HG03196 (cell line): ENCODE measurements around the gene S100A9.

Experiments
- ATAC-seq: cut with Tn5 transposase; IDR thresholded peaks from one replicate; pipeline ENCODE4 v1.9.1; 2021; ENCODE audit not compliant: unreplicated experiment

S100A9 gene

DNA sequence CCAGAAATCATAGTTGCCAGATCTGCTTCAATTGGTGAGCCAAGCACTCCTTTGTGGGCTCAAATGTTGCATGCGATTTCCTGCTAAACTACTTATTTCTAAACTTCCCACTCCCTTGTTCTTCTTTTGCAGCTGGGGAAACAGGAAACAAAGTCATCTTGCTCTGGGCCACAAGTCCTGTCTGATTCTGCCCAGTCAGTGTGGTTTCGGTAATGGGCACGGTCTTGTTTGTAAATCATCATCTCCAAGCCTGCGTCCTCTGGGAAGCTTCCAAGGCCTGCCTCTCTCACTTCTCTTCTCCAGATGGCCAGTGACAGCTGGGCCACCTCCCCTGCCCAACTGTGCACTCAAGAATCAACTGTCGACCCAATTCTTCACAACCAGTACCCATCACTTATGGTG, 28.8 kb downstream of the S100A9 start:
- no peak for ATAC-seq

DNA sequence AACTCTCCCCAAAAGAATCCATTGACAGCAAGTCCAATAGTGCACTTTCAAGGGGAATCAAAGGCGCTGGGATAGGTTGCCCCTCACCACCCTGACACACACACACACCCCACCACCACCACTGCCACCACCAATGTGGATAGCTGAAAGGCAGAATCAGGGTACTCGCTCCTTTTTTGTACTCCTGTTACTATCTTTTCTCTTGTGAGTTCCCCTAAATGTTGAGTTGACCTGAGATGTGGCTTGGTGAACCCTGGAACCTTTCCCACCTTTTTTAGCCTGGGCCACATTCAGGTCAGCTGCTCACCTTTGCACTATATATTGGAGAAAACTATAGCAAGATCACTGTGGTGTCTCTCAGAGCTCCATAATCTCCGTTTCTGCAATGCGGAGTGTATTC, 29.3 kb downstream of the S100A9 start:
- ATAC-seq = no peak

DNA sequence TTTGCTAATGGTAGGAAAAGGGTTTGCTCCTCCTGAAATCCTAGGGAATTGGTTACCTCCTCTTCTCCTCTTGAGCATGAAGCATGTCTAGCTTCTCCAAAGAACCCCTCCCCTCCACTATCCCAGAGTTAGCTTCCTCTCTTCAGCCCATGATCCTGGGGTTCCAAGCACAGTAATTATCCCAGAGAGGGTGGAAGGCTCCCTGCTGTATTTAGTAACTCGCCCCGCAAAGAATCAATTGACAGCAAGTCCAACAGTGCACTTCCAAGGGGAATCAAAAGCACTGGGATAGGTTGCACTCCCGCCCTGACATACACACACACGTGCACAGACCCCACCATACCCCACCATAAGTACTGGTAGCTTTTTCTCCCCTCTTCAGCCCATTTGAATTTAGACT, 30.1 kb downstream of the S100A9 start:
- ATAC-seq = no peak

DNA sequence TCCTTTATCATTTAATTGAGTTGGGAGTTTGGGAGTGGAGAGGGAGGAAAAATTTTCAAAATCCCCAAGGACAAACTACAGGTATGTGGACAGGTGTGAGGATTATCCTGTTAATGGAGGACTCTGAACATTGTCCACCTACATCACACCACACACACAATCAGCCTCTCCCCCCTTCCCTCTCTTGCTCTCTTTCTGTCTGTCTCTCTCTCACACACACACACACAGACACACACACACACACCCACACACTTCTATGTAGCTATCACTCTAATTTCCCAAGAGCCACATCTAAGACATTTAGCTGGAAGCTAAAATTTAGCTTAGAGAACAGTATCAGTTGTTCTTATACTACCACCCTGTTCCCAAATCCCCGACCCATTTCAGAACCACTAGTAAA, 31.7 kb downstream of the S100A9 start:
- ATAC-seq = no peak

DNA sequence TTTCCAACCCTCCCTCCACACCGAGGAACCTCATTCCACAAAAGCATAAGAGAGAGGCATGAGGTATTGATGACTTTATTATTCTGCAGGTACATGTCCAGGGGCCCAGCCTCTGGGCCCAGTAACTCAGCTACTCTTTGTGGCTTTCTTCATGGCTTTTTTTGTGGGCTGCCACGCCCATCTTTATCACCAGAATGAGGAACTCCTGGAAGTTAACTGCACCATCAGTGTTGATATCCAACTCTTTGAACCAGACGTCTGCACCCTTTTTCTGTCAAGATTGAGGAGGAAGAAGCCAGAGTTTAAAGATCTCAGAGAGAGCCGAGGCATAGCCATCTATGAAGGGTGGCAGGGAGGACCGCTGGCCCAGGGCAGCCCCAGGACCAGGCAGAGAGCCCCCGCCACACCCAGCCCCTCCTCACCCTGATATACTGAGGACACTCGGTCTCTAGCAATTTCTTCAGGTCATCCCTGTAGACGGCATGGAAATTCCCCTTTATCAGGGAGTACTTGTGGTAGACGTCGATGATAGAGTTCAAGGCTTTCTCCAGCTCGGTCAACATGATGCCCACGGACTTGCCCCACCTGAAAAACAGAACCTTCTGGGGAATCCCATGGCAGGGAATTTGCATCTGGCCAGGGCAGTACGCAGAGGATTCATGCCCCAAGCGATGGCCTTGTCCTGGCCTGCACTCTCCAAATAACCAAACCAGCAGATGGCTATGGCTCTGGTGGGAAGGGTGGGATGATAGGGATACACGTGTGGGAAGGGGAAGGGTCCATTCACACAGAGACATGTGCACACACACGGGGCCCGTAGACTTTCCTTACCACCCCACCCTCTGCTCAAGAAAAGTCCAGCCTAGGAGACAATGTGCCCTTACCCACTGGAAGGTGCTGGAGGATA, 32.6 kb downstream of the S100A9 start:
- no peak for ATAC-seq

DNA sequence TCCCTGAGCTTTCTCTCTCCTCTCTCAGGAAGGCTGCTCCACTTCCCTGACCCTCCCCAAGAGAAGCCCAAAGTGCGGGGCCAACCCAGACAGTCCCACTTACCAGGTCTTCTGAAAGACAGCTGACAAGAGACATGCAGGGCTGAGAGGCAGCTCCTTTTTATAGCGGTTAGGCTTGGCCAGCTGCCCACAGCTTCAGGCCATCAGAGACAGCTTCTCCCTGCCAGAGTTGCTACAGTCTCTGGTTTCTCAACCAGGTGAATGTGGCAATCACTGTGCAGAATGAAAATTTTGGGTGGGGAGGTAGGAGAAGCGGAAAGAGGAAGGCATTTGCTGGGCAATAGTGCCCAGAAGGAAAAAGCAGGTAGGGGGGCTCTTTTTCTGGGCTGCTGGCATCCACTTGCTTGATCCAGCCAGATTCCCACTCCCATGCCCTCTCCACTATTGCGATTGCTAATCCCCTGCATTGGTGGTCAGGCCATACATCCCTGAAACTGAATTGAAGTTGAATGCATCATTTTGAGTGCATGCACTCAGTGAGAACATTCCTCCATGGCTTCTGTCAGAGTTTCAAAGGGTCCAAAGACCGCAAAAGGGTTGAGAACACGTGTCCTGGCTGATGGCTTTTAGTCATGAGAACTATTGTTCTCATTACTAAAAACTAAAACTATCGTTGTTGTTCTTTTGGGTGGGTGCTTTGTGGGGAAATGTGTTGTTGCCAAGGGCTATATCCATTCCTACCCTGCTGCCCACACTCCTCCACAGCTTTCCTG, 33.5 kb downstream of the S100A9 start, which contains the start of gene S100A8:
Gene S100A8, minus strand, starts transcription at position 136 of the 773 bp plus-strand sequence. CDS start 538 bp downstream, outside the sequence.
- no peak for ATAC-seq

DNA sequence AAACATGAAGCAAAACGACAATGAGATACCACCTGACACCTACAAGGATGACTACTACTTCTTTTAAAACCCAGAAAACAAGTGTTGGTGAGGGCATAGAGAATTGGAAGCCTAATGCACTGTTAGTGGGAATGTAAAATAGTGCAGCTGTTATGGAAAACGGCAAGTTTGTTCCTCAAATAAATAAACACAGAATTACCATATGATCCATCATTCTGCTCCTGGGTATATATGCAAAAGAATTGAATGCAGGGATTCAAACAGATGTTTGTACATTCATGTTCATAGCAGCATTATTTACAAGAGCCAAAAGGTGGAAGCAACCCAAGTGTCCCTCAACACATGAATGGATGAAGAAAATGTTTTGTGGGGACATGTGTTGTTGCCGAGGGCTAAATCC, 34.6 kb downstream of the S100A9 start:
- no peak for ATAC-seq

DNA sequence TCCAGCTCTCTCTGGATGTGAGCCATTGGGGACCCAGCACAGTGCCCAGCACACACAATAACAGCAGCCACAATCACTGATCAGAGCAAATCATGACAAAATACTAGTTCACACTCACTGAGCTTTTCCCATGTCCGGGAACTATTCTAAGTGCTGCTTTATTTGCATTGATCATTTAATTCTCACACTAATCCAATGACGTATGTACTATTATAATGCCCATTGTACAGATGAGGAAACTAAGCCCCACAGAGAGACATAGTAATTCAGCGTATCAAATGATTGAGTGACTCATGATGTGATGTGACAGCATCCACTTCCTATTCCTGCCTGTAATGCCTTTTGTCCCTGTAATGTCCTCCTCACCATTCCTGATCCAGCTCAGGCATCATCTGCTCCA, 35.2 kb downstream of the S100A9 start:
- no peak for ATAC-seq

DNA sequence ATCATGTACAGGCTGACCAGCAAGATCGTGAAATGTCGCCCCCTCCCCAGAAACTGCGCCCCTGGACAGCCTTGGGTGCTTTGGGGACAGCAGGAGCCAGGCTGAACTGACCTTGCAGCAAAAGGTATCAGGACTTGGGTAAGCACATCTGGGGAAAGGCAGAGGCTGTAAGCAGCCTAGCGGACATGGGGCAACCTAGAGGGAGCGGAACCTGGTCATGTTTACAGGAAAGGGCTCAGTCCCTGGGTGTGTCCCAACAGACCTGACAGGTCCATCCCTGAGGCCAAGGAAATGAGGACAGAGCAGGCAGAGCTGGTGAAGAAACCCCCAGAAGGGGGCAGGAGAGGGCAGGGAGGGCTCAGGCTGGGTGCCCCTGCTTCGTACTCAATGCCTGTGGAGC, 36.3 kb downstream of the S100A9 start:
- ATAC-seq = no peak

DNA sequence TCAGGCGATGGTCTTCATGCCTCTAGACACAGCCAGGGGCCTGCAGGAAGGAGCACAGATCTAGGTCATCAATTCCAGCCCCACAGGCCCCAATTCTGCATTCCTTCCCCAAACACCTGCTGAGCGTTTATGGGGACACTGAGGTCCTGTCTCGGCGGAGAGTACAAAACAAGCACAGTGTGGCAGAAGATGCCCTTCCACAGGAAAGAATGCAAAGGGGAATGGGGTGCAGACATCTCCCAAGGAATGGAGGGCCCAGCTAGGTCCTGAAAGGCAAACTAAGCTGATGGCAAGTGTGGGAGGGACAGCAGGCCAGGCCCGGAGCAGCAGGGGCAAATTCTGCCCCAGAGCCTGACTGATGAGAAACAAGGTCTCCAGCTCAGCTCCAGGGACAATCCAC, 36.7 kb downstream of the S100A9 start:
- ATAC-seq = no peak

DNA sequence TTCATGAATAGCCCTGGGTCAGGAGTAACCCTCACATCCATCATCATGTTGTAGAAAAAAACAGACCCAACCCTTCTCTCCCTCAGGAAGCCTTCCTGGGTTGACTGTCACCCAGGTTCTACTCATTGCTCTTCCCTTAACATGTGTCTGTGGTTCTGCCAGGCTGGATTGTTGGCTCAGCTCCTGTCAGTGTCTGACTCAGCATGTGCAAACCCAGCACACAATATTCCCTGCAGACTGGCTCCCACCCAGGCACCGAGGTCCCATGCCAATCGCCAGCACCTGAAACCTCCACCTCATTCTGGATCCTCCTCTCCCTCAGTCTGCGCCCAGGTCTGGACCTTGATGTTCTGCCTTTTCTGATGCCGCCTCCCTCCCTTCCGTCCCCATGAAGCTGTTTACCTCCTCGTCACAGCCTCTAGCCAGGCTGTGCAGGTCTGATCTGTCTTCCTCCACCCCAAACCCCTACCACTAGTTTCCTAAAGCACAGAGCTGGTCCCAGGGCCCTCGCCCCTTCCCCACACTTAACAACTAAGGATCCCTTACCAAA, 37.6 kb downstream of the S100A9 start:
- no peak for ATAC-seq

DNA sequence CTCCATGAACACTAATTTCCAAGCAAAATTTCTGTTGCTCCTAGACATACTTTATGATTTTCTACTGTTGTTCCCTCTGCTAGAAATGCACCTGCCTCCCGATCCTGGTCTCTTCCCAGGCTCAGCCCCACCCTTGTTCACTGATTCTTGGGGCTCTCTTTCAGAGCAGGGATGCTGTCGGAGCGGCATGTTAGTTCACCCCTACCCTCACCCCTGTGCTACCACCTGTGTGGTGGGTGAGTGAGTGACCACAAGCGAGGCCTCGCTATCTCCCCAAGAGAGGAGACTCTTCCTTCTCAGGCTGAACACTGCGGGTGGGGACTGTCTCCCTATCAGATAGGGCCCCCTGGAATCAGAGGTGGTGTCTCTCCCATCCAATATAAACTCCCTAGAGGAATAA, 38.1 kb downstream of the S100A9 start:
- ATAC-seq = no peak

DNA sequence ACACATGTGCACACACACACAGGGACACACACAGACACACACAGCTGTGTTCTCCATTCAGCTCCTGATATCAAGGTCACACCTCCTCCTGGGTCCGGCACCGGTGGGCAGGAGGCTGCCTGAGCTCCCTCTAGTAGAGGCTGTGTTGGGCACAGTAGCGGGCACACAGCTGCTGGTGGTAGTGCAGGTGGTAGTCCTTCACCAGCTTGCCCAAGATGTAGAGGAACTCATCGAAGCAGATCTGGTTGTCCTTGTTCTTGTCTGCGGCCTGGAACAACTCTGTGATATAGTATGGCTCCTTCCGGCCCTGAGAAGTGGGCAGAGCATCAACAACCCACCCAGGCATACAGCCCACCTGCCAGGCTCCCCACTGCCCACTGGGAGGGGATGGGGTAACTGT, 38.8 kb downstream of the S100A9 start:
- no peak for ATAC-seq

DNA sequence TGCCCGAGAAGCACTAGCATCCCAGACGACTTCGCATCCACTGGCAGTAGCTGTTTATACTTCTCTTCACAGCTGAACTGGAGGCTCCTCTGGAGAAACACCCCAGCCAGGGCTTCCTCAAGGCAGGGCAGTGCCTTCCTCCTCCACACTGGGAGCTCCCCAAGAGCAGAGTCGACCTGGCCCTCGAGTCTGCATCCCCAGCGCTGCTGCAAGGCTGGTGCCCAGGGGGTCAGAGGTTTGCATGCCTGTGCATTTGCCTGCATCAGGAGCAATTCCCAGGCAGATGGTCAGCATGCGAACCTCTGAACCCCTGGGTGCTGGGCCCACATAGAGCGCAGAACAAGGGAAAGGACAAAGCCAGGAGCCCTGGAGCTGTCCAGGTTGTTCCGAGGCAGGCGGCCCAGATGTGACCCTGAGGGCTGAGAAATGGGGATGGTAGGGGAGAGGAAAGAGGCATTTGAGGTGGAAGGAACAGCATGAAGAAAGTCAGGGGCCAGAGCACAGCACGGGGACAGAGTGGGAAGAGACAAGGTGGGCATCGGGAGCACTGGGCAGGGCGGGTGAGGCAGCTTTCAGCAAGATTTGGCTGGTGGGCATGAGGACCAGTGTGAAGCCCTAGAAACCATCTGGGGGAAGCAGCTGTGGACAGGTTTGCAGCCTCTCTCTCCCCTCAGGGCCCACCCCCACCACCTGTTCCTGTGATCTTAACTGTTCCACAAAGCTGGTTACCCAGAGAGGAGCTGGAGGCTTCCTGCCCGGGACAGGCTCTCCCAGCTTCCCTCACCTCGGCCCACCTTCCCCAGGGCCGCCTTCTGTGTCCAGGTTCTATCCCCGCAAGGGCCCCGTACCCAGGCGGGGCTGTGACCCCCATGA, 39.6 kb downstream of the S100A9 start:
- no peak for ATAC-seq

DNA sequence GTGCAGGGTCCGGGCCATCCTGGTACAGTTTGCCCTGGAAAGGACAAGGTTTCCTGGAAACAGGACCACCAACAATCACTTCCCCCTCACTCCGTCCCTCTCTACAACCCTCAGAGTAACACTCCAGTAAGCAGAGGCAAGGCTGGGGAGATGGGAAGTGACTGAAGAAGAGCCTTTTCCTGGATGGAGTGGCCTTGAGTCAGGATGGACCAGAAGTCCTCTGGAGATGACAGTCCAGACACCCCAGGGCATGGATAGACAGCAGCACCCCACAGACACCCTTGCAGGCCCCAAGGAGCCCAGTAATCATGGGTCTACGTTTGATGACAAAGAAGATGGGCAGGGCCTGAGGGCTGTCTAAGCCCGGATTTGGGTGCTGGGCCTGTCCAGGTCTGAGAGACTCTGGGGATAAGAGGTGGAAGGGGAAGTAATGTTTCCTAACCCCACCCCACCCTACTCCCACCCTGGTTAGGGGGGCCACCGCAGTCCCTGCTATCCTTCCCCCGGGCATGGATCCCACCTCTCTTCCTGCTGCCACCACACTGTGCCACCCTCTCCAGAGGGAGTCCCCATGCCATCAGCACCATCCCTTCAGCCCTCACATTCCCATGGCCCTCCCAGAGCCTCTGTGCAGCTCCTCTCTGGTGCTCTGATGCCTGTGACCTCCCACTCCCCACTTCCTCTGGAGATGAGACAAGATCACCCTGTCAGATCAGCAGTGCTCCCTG, 40.4 kb downstream of the S100A9 start:
- ATAC-seq = no peak

DNA sequence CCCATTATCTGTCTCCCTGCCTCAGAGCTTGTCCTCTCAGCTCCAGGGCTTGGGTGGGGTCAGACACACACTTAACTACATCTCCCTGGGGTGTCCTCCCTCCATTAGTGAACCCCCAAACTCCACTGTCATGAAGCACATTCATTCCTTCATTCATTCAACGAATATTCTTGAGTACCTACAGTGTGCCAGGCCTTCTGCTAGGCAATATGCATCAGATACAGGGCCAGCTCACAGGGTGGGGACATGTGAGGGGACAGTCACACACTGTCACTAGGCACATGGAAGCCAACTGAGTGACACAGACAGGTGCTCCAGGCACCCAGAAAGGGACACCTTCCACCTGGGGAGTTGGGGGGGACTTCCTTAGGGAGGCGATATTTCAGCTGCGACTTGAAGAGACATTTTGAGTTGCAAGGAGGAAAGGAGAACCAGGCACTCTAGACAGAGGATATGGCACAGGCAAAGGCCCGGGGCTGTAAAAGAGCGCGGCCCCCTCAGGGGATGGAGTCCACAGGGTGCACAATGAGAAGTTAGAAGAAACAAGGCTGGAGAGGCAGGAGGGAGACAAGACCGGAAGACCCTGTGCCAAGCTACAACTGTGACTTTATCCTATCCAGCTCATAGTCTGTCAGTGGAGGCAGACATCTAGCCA, 41.9 kb downstream of the S100A9 start:
- no peak for ATAC-seq

DNA sequence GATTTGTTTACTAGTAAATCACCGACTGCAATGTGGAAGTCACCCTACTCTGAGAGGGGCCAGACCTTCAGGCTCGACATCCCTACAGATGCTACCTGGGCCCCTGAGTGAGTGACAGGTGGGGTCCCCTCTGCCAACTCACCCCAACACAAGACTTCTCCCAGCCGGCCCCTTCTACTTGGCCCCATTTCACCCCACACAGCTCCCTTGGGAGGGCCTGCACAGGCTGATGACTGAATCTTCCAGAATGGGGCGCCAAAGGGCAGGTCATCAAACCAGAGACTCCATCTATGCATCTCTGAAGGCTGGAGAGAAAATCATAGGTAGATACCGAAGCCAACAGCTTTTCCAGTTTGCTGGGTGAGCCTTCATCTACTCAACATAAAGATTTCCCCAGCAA, 42.6 kb downstream of the S100A9 start:
- ATAC-seq = no peak

DNA sequence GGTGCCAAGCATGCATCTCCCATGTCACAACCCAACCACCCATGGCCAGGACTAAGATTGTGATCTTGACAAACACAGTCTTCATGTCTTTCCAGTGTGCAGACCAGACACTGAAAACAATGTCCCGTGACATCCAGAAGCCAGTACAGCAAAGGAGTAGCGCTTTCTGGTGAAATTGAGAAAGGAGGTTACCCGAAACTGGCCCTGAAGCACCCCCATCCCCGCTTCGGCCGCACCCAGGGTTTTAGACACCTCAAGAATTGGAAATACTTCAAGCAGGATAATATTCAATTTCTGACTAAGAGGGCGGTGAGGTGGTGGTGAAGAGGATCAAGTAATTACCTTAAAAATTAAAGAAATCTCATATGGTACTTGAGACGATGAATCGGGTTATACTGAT, 43.8 kb downstream of the S100A9 start:
- ATAC-seq = no peak

DNA sequence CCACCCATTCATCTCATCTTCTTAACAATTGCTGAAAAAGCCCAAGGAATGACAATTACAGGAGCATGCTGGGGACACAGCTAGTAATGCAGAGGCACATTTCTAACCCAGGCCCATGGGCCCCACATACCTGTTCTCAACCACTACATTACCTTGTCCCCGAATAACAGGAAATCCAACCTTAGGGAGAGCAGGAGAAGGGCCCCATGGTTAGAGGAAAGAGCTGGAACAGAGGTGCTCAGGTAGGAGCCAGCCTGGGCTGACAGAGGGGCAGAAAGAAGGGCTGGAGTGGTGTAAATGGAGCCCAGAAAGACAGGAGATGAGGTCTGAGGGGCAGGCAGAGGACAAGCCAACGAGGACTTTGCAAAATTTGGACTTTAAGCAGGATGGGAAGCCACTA, 44.6 kb downstream of the S100A9 start:
- no peak for ATAC-seq
